Renal cortex interstitium (tissue), 3 donors: ENCODE data around the gene ZNF541. TPM values are rescaled to one million over a fixed set of nuclear protein-coding genes. Genes with fewer than 3 reads are reported as not detected.

Experiments
- polyA plus RNA-seq, 3 donors: library from polyadenylated mRNA; unstranded; fragments of 120-200 nt; gene quantifications; one replicate each; pipeline ENCODE4 v1.2.1, GENCODE V29; 2013; ENCODE audit not compliant: insufficient read length in 3 of 3

ZNF541 gene
- polyA plus RNA-seq, 3 donors: 0.24 to 0.31 (median 0.27) TPM

Other genes with a start within 250 kb of the ZNF541 start
- under 1 TPM; 0.23 to 0.42 (median 0.29) TPM for gene C5AR2, start 241.0 kb downstream of the ZNF541 start, polyA plus RNA-seq
- 10 to 100 TPM; 10.1 to 18.9 (median 17.8) TPM for gene DHX34, start 223.8 kb downstream of the ZNF541 start, polyA plus RNA-seq
- gene MEIS3, start 153.6 kb downstream of the ZNF541 start, polyA plus RNA-seq: 10 to 100 TPM; 15.0 to 29.5 (median 18.2) TPM
- under 1 TPM; 0.22 to 0.26 (median 0.23) TPM for gene SLC8A2, start 101.3 kb downstream of the ZNF541 start, polyA plus RNA-seq
- gene KPTN, start 88.9 kb downstream of the ZNF541 start, polyA plus RNA-seq: 10 to 100 TPM in 2 of 3 donors, 1 to 10 TPM in 1; 8.2 to 13.5 (median 13.3) TPM
- gene NAPA, start 58.1 kb downstream of the ZNF541 start, polyA plus RNA-seq: 100 to 1,000 TPM; 140 to 177 (median 156) TPM
- 10 to 100 TPM; 10.2 to 16.6 (median 16.5) TPM for gene BICRA, start 36.0 kb upstream of the ZNF541 start, polyA plus RNA-seq
- 10 to 100 TPM; 25.3 to 41.6 (median 28.6) TPM for gene EHD2, start 140.3 kb upstream of the ZNF541 start, polyA plus RNA-seq
- 100 to 1,000 TPM; 362 to 422 (median 411) TPM for gene NOP53, start 172.4 kb upstream of the ZNF541 start, polyA plus RNA-seq
- gene SELENOW, start 205.6 kb upstream of the ZNF541 start, polyA plus RNA-seq: 100 to 1,000 TPM; 101 to 136 (median 133) TPM
- gene TPRX1, start 231.4 kb upstream of the ZNF541 start, polyA plus RNA-seq: not detected
- under 1 TPM in 1 of 3 donors, not detected in 2; 0.04 TPM for gene CRX, start 248.8 kb upstream of the ZNF541 start, polyA plus RNA-seq